Measurements from ENCODE around the gene FRMPD1. TPM values are rescaled to one million over a fixed set of nuclear protein-coding genes. Genes with fewer than 3 reads are reported as not detected.

FRMPD1 gene
- total RNA-seq, 1 donor from 2014 or later = 0.31 TPM

DNA sequence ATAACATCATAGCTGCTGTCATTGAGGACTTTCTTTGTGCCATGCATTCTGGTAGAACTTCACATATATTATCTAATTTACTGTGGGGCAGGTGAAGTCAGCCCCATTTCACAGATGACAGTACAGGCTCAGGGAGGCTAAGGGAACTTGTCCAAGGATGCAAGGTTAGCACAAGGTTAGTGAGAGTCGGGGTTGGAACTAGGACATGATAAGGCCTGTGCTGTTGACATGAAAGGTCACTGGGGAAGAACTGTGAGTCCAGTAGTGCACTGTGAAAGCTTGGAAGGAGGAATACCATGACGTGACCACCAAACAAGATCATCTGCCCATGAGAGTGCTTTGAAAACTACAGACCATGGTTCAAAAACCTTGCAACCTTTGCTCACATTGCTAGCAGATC lies 26.7 kb downstream of the FRMPD1 start:
- no peak for DNase-seq (ENCODE audit: low spot score, unreplicated experiment)
- TF ChIP-seq, protein P1, sequence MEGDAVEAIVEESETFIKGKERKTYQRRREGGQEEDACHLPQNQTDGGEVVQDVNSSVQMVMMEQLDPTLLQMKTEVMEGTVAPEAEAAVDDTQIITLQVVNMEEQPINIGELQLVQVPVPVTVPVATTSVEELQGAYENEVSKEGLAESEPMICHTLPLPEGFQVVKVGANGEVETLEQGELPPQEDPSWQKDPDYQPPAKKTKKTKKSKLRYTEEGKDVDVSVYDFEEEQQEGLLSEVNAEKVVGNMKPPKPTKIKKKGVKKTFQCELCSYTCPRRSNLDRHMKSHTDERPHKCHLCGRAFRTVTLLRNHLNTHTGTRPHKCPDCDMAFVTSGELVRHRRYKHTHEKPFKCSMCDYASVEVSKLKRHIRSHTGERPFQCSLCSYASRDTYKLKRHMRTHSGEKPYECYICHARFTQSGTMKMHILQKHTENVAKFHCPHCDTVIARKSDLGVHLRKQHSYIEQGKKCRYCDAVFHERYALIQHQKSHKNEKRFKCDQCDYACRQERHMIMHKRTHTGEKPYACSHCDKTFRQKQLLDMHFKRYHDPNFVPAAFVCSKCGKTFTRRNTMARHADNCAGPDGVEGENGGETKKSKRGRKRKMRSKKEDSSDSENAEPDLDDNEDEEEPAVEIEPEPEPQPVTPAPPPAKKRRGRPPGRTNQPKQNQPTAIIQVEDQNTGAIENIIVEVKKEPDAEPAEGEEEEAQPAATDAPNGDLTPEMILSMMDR (IDR thresholded peaks at IDR 0.05; ENCODE audit: unreplicated experiment) = no peak
- Mint-ChIP-seq H3K4me1 (ENCODE audit: low read depth) (no peaks in the 10 kb centered on the region), H3K9me3 (ENCODE audit: low read depth) (no peaks in the 10 kb centered on the region), H3K27me3 (peaks cover 47% of the 10 kb centered on the region), H3K4me3 (ENCODE audit: low read depth) (no peak overlapping the region), H3K36me3 (ENCODE audit: insufficient read depth) (no peaks in the 10 kb centered on the region), H3K27ac (no peak overlapping the region)

DNA sequence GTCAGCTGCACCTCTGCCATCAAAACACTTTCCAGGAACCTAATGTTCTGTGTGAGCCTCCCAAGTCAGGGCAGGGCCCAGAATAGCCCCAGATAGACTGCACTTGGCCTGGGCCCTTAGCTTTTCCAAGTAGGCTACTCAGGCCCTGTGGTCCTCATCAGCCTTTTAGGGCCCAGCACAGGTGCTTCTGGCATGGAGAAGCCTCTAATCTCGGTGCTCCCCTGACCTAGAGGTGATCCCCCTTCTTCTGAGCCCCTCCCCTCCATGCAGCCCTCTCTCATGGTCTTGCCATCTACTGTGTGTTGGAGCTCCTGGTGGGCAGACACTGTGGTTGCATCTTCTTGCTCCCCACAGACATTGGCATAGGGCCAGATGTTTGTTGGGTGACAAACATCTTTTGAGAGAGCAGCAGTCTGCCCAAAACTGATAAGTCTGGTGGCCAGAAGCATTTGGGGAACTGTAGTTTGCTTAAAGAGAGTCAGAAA lies 28.1 kb downstream of the FRMPD1 start:
- TF ChIP-seq, protein P1 (IDR thresholded peaks at IDR 0.05; ENCODE audit: unreplicated experiment) = no peak
- no peaks in the 10 kb centered on the region for H3K36me3 Mint-ChIP-seq (ENCODE audit: insufficient read depth)

DNA sequence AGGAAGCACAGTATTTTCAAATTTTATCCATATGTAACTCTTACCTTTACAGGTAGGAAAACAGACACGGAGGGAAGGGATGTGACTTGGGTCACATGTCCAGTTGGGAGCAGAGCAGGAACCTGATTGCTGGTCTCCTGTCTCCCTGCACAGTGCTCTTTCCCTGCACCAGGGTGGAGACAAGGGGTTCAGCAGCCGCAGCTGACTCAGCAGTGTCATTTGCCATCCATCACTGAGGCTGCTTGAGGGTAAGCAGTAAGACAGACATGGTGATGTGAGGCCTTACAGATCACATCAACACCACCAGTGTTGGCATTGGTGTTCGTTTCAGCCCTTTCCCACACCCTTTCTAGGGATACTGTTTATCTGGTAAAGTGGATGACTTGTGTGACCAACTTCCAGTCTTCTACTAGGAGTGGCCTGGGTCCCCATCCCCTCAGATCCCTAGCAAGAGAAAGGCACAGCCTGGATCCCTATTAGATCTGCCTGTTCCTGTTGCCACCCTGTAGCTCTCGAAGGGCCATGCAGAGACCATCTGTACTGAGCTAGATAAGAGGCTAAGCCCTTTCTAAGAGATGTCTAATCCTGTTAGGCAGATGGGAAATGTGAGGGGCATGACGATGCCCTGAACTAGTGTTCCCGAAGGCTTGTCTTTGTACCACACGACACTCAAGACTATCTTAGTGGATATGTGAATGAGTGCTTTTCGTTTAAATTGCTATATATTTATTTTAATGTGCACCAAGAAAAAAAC lies 29.1 kb downstream of the FRMPD1 start:
- Mint-ChIP-seq H3K9me3 (ENCODE audit: low read depth) (no peaks in the 10 kb centered on the region), H3K36me3 (ENCODE audit: insufficient read depth) (no peaks in the 10 kb centered on the region), H3K27ac (no peak overlapping the region), H3K27me3 (peaks cover 51% of the 10 kb centered on the region), H3K4me3 (ENCODE audit: low read depth) (no peak overlapping the region), H3K4me1 (ENCODE audit: low read depth) (no peaks in the 10 kb centered on the region)
- no peak for DNase-seq (ENCODE audit: low spot score, unreplicated experiment)
- TF ChIP-seq, protein P1 (IDR thresholded peaks at IDR 0.05; ENCODE audit: unreplicated experiment) = no peak

More for the DNA sequence above, 28.1 kb downstream of the FRMPD1 start:
- peaks cover 55% of the 10 kb centered on the region for H3K27me3 Mint-ChIP-seq
- no peaks in the 10 kb centered on the region for H3K4me1 Mint-ChIP-seq (ENCODE audit: low read depth)
- no peak overlapping the region for H3K27ac Mint-ChIP-seq
- no peak for DNase-seq (ENCODE audit: low spot score, unreplicated experiment)
- no peak overlapping the region for H3K4me3 Mint-ChIP-seq (ENCODE audit: low read depth)
- H3K9me3 Mint-ChIP-seq (ENCODE audit: low read depth) = no peaks in the 10 kb centered on the region

DNA sequence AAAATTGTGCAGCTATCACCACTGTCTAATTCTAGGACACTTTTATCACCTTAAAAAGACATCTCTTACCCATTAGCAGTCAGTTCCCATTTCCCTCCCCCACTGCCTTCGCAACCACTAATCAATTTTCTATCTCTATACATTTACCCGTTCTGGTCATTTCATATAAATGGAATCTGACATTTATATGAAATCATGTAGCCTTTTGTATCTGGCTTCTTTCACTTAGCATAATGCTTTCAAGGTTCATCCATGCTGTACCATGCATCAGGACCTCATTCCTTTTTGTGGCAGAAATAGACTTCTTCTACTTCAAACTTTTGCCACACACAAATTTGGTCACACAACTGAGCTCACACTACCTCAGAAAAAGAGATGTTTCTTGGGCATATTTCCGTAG lies 32.2 kb downstream of the FRMPD1 start:
- Mint-ChIP-seq H3K4me1 (ENCODE audit: low read depth) (no peaks in the 10 kb centered on the region), H3K27me3 (peaks cover 42% of the 10 kb centered on the region), H3K9me3 (ENCODE audit: low read depth) (no peaks in the 10 kb centered on the region), H3K4me3 (ENCODE audit: low read depth) (no peak overlapping the region), H3K27ac (no peak overlapping the region), H3K36me3 (ENCODE audit: insufficient read depth) (no peaks in the 10 kb centered on the region)
- DNase-seq (ENCODE audit: low spot score, unreplicated experiment) = no peak
- TF ChIP-seq, protein P1 (IDR thresholded peaks at IDR 0.05; ENCODE audit: unreplicated experiment) = no peak

DNA sequence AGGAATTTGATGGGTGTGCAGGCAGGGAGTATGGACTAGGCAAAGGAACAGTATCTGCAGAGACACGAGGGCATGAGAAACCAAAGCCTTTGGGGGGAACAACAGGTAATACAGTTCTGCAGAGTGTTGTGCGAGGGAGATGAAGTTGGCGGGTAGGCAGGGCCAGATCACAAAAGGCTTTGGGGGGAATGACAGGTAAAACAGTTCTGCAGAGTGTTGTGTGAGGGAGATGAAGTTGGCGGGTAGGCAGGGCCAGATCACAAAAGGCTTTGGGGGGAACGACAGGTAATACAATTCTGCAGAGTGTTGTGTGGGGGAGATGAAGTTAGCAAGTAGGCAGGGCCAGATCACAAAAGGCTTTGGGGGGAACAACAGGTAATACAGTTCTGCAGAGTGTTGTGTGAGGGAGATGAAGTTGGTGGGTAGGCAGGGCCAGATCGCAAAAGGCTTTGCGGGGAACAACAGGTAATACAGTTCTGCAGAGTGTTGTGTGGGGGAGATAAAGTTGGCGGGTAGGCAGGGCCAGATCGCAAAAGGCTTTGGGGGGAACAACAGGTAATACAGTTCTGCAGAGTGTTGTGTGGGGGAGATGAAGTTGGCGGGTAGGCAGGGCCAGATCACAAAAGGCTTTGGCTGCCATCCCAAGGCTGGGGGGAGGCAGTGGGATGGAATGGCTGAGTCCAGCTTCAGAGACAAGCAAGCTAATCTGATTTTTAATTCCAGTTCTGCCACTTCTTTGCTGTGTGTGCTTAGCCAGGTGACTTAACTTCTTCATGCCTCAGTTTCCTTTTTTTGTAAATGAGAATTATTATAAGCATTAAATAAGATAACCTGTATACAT lies 33.0 kb downstream of the FRMPD1 start:
- H3K27ac Mint-ChIP-seq = no peak overlapping the region

More for the DNA sequence above, 33.0 kb downstream of the FRMPD1 start:
- no peak for DNase-seq (ENCODE audit: low spot score, unreplicated experiment)
- TF ChIP-seq, protein P1 (IDR thresholded peaks at IDR 0.05; ENCODE audit: unreplicated experiment) = no peak
- H3K27me3 Mint-ChIP-seq = peaks cover 42% of the 10 kb centered on the region
- H3K9me3 Mint-ChIP-seq (ENCODE audit: low read depth) = no peaks in the 10 kb centered on the region
- H3K4me1 Mint-ChIP-seq (ENCODE audit: low read depth) = no peaks in the 10 kb centered on the region
- no peaks in the 10 kb centered on the region for H3K36me3 Mint-ChIP-seq (ENCODE audit: insufficient read depth)
- no peak overlapping the region for H3K4me3 Mint-ChIP-seq (ENCODE audit: low read depth)

Measured in progenitor cell of endocrine pancreas (in vitro differentiated cells).